Stimulated activated naive CD8-positive, alpha-beta T cell treated with anti-CD3 and anti-CD28 coated beads, Interleukin-15, Interleukin-2, amounts not matched to agents 100 ng/mL and 50 ng/mL, for 24 hours (primary cell): ENCODE data around the gene ADGRL4.
"Not testable (repeated sequence)": the region's sequence is repeated elsewhere in the genome, so short reads cannot be mapped to it uniquely, and the experiment has no call there.

Source experiments
- H3K27ac Mint-ChIP-seq: one replicate; pipeline ENCODE4 v1.8.0; 2021; ENCODE audit warnings: mild to moderate bottlenecking, mixed read lengths
- H3K27me3 Mint-ChIP-seq: one replicate; pipeline ENCODE4 v1.8.0; 2021; ENCODE audit warnings: mixed read lengths
- H3K36me3 Mint-ChIP-seq: one replicate; pipeline ENCODE4 v1.8.0; 2021; ENCODE audit warnings: low read depth, mixed read lengths
- H3K4me1 Mint-ChIP-seq: one replicate; pipeline ENCODE4 v1.8.0; 2021; ENCODE audit warnings: low read depth, mixed read lengths
- H3K4me3 Mint-ChIP-seq: one replicate; pipeline ENCODE4 v1.8.0; 2021; ENCODE audit warnings: mild to moderate bottlenecking, mixed read lengths
- H3K9me3 Mint-ChIP-seq: one replicate; pipeline ENCODE4 v1.8.0; 2021; ENCODE audit warnings: mixed read lengths

The ADGRL4 gene

DNA sequence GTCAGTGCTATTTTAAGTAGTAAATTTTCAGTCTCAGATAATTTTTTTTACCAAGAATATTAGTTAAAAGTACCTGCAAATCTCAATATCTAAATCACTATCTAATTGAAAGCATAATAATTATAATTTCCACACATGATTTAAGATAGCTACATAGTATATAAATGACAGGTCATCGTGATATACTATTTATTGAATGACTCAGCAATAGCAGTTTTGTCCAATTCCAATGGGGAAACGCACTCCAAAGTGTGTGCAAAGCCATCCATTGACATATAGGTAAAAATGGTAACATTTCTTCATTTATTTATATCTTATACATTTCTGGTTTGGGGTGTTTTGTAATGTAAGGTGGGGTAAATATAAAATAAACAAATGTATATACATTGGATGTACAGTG, 19.5 kb downstream of the ADGRL4 start:
- no peaks in the 10 kb centered on the region for H3K36me3 Mint-ChIP-seq
- H3K4me1 Mint-ChIP-seq, result no peaks in the 10 kb centered on the region
- H3K4me3 Mint-ChIP-seq, result no peak overlapping the region
- H3K9me3 Mint-ChIP-seq, result peaks cover 7% of the 10 kb centered on the region
- H3K27me3 Mint-ChIP-seq, result no peaks in the 10 kb centered on the region
- no peak overlapping the region for H3K27ac Mint-ChIP-seq

- Mint-ChIP-seq H3K27ac (no peak overlapping the region), H3K9me3 (peaks cover 5% of the 10 kb centered on the region), H3K36me3 (no peaks in the 10 kb centered on the region), H3K4me3 (no peak overlapping the region), H3K27me3 (no peaks in the 10 kb centered on the region), H3K4me1 (no peaks in the 10 kb centered on the region)
These were observed 26.0 kb downstream of the ADGRL4 start for GRCh38 chr1:78980511-78980910.

GRCh38 chr1:78972723-78973122, 33.8 kb downstream of the ADGRL4 start:
- H3K4me1 Mint-ChIP-seq, result no peaks in the 10 kb centered on the region
- H3K27me3 Mint-ChIP-seq, result no peaks in the 10 kb centered on the region
- H3K4me3 Mint-ChIP-seq, result no peak overlapping the region
- H3K27ac Mint-ChIP-seq, result no peak overlapping the region
- no peaks in the 10 kb centered on the region for H3K9me3 Mint-ChIP-seq
- H3K36me3 Mint-ChIP-seq, result no peaks in the 10 kb centered on the region

DNA sequence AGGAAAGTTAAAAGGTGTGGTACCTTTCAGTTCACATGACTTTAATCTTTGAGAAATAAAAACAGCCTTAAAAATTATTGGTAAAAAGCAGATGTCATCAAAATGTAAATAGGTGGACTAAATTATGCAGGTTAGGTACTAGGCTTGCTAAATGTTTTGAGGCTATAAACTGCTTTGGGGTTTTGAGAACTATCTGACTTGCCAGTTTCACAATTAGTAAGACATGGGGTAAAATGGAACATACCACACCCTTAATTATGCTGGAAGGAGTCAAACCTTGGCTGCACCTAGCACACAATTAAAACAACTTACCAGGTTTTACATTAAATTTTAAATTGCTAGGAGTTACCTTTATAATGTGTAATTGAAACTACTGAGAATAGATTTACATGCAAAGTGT, 39.4 kb downstream of the ADGRL4 start:
- not testable (repeated sequence) for H3K4me1 Mint-ChIP-seq, H3K27me3 Mint-ChIP-seq, H3K27ac Mint-ChIP-seq, H3K36me3 Mint-ChIP-seq, H3K4me3 Mint-ChIP-seq, H3K9me3 Mint-ChIP-seq

GRCh38 chr1:78958711-78959110, 47.8 kb downstream of the ADGRL4 start:
- Mint-ChIP-seq H3K36me3 (no peaks in the 10 kb centered on the region), H3K4me3 (no peak overlapping the region), H3K27ac (no peak overlapping the region), H3K4me1 (no peaks in the 10 kb centered on the region), H3K27me3 (no peaks in the 10 kb centered on the region), H3K9me3 (peaks cover 4% of the 10 kb centered on the region)

GRCh38 chr1:78950826-78951225, 55.7 kb downstream of the ADGRL4 start:
- H3K36me3 Mint-ChIP-seq, result no peaks in the 10 kb centered on the region
- H3K9me3 Mint-ChIP-seq, result no peaks in the 10 kb centered on the region
- no peak overlapping the region for H3K27ac Mint-ChIP-seq
- no peak overlapping the region for H3K4me3 Mint-ChIP-seq
- H3K4me1 Mint-ChIP-seq, result no peaks in the 10 kb centered on the region
- no peaks in the 10 kb centered on the region for H3K27me3 Mint-ChIP-seq

DNA sequence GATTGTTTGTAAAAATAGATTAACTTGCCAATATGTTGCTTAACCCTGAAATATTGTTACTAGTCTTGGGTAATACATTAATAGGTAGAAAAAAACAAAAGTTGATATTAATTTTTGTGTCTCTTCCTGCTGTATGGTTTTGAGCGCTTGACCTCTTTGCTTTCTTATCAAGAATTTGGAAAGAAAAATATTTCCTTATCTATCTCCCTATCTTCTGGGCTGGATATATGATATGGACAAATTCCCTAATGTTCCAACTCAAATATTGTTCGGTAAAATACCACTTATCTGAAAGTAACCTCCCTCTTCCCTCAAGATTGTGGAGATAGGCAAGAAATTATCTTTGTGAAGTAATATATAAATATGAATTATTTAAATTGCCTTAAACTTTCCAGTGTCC, 57.3 kb downstream of the ADGRL4 start:
- Mint-ChIP-seq H3K27ac (no peak overlapping the region), H3K9me3 (no peaks in the 10 kb centered on the region), H3K27me3 (no peaks in the 10 kb centered on the region), H3K4me3 (no peak overlapping the region), H3K4me1 (no peaks in the 10 kb centered on the region), H3K36me3 (no peaks in the 10 kb centered on the region)

GRCh38 chr1:78919150-78919549, 87.4 kb downstream of the ADGRL4 start:
- H3K4me1 Mint-ChIP-seq, result no peaks in the 10 kb centered on the region
- H3K27me3 Mint-ChIP-seq, result no peaks in the 10 kb centered on the region
- H3K4me3 Mint-ChIP-seq, result no peak overlapping the region
- H3K9me3 Mint-ChIP-seq, result no peaks in the 10 kb centered on the region
- no peak overlapping the region for H3K27ac Mint-ChIP-seq
- H3K36me3 Mint-ChIP-seq, result no peaks in the 10 kb centered on the region

DNA sequence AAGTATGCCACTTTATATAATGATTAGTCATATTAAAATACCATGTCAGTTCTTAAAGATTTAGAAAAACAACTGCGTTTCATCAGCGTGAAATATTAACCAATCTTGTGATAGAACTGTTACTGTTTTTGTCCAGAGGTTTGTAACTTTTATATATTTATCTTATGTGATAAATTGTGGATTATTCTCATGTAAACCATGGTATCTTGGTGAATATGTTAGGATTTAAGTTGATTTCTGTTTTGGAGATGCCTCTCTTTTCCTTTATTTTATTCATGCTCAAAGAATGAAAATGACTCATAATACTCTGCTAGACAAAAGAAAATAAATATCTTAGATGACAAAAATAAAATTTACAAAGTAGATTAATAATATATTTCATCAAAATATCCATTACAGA, 88.4 kb downstream of the ADGRL4 start:
- Mint-ChIP-seq H3K27ac (no peak overlapping the region), H3K9me3 (peaks cover 3% of the 10 kb centered on the region), H3K36me3 (no peaks in the 10 kb centered on the region), H3K27me3 (no peaks in the 10 kb centered on the region), H3K4me1 (no peaks in the 10 kb centered on the region), H3K4me3 (no peak overlapping the region)

DNA sequence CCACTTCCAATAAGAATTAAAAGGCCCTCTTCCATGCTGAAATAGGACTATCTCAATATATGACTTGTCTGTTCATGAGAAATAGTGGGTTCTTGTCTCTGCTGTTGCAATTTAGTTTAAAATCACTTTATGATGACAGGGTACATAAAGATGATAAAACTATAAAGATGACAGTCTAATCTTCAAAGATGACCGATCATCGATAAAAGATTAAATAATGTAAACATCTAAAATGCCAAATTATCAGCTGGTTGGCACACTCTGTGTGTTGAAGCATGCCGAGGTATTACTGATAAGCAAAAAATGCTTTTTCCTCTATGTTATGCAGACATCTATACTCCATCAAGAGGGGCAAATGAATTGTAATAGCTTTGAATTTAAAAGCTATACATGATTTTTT, 89.5 kb downstream of the ADGRL4 start:
- Mint-ChIP-seq H3K36me3 (no peaks in the 10 kb centered on the region), H3K27me3 (no peaks in the 10 kb centered on the region), H3K4me3 (no peak overlapping the region), H3K27ac (no peak overlapping the region), H3K9me3 (peaks cover 3% of the 10 kb centered on the region), H3K4me1 (no peaks in the 10 kb centered on the region)

GRCh38 chr1:78913950-78914349, 92.6 kb downstream of the ADGRL4 start:
- Mint-ChIP-seq H3K27me3 (no peaks in the 10 kb centered on the region), H3K9me3 (peaks cover 3% of the 10 kb centered on the region), H3K4me3 (no peak overlapping the region), H3K36me3 (no peaks in the 10 kb centered on the region), H3K27ac (no peak overlapping the region), H3K4me1 (no peaks in the 10 kb centered on the region)

- Mint-ChIP-seq H3K4me3 (no peak overlapping the region), H3K27ac (no peak overlapping the region), H3K36me3 (no peaks in the 10 kb centered on the region), H3K9me3 (peaks cover 3% of the 10 kb centered on the region), H3K4me1 (no peaks in the 10 kb centered on the region), H3K27me3 (no peaks in the 10 kb centered on the region)
These were observed 94.3 kb downstream of the ADGRL4 start for GRCh38 chr1:78911956-78912880.

DNA sequence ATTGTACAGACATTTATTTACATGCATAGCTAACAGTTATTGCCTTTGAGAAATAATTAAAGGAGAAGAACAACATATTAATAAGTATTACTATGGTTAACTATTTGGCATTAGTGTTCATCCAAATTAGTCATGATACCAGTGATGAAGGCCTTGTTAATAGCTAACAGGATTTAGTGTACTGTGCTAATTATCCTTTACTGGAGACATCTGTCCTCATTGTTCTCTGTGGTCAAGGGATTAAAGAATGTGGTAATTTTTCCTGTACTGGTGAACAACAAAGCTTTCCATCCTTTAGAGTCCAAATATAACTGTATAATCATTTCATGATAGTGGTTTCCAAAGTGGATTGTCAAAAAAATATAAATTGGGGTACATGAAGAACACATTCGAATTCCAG, 103.9 kb downstream of the ADGRL4 start:
- Mint-ChIP-seq H3K27me3 (no peaks in the 10 kb centered on the region), H3K4me1 (no peaks in the 10 kb centered on the region), H3K27ac (no peak overlapping the region), H3K9me3 (no peaks in the 10 kb centered on the region), H3K36me3 (no peaks in the 10 kb centered on the region), H3K4me3 (no peak overlapping the region)

- no peaks in the 10 kb centered on the region for H3K27me3 Mint-ChIP-seq
- no peaks in the 10 kb centered on the region for H3K9me3 Mint-ChIP-seq
- H3K4me3 Mint-ChIP-seq, result no peak overlapping the region
- no peaks in the 10 kb centered on the region for H3K36me3 Mint-ChIP-seq
- no peaks in the 10 kb centered on the region for H3K4me1 Mint-ChIP-seq
- no peak overlapping the region for H3K27ac Mint-ChIP-seq
These were observed 111.7 kb downstream of the ADGRL4 start for GRCh38 chr1:78894811-78895210.

DNA sequence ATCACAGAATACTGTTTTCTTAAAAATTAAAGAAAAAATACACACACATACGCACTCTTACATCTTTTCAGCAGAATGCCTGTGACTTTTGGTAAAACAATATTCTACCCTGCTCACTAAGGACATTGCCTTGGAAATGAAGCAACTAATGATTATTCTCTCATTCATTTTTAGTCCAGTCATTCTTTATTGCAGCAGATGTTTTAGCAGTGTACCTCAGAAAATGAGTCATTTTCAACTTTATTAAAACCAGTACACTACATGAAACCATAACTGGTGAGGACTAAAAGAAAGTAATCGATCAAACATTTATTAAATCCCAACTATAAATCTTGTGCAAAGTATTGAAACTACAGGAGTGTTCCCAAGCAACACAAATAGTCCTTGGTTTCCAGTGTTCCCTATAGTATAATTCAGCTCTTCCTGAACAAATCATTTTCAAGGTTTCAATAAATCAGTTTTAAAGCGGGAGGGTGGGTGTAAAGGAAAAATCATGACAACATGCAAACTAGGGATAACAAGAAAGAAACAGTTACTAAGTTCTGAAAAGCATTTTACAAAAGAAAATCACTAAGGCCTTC, 114.2 kb downstream of the ADGRL4 start:
- Mint-ChIP-seq H3K9me3 (no peaks in the 10 kb centered on the region), H3K27ac (no peak overlapping the region), H3K36me3 (no peaks in the 10 kb centered on the region)

GRCh38 chr1:78887458-78887857, 119.1 kb downstream of the ADGRL4 start:
- H3K27me3 Mint-ChIP-seq, result no peaks in the 10 kb centered on the region
- no peaks in the 10 kb centered on the region for H3K9me3 Mint-ChIP-seq
- no peaks in the 10 kb centered on the region for H3K36me3 Mint-ChIP-seq
- H3K4me3 Mint-ChIP-seq, result no peak overlapping the region
- H3K27ac Mint-ChIP-seq, result no peak overlapping the region
- no peaks in the 10 kb centered on the region for H3K4me1 Mint-ChIP-seq

More for the DNA sequence above, 114.2 kb downstream of the ADGRL4 start:
- no peaks in the 10 kb centered on the region for H3K27me3 Mint-ChIP-seq
- H3K4me3 Mint-ChIP-seq, result no peak overlapping the region
- H3K4me1 Mint-ChIP-seq, result no peaks in the 10 kb centered on the region
